Hematopoietic multipotent progenitor cell treated with erythropoietin and hydrocortisone succinate and interleukin-3 and kit ligand, for 17 days (in vitro differentiated cells): ENCODE measurements around the gene CGNL1.

Experiments
- DNase-seq: peaks from one replicate; pipeline ENCODE4 v3.0.0-alpha.2; 2015; ENCODE audit warnings: low spot score

Gene CGNL1, protein sequence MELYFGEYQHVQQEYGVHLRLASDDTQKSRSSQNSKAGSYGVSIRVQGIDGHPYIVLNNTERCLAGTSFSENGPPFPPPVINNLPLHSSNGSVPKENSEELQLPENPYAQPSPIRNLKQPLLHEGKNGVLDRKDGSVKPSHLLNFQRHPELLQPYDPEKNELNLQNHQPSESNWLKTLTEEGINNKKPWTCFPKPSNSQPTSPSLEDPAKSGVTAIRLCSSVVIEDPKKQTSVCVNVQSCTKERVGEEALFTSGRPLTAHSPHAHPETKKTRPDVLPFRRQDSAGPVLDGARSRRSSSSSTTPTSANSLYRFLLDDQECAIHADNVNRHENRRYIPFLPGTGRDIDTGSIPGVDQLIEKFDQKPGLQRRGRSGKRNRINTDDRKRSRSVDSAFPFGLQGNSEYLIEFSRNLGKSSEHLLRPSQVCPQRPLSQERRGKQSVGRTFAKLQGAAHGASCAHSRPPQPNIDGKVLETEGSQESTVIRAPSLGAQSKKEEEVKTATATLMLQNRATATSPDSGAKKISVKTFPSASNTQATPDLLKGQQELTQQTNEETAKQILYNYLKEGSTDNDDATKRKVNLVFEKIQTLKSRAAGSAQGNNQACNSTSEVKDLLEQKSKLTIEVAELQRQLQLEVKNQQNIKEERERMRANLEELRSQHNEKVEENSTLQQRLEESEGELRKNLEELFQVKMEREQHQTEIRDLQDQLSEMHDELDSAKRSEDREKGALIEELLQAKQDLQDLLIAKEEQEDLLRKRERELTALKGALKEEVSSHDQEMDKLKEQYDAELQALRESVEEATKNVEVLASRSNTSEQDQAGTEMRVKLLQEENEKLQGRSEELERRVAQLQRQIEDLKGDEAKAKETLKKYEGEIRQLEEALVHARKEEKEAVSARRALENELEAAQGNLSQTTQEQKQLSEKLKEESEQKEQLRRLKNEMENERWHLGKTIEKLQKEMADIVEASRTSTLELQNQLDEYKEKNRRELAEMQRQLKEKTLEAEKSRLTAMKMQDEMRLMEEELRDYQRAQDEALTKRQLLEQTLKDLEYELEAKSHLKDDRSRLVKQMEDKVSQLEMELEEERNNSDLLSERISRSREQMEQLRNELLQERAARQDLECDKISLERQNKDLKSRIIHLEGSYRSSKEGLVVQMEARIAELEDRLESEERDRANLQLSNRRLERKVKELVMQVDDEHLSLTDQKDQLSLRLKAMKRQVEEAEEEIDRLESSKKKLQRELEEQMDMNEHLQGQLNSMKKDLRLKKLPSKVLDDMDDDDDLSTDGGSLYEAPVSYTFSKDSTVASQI

GRCh38 chr15:57375827-57376695 is at the start of gene CGNL1:
TSS of gene CGNL1 (plus strand) at chr15:57376505. CDS start at chr15:57438000, 61,495 bp downstream.
- no peak for DNase-seq

DNA sequence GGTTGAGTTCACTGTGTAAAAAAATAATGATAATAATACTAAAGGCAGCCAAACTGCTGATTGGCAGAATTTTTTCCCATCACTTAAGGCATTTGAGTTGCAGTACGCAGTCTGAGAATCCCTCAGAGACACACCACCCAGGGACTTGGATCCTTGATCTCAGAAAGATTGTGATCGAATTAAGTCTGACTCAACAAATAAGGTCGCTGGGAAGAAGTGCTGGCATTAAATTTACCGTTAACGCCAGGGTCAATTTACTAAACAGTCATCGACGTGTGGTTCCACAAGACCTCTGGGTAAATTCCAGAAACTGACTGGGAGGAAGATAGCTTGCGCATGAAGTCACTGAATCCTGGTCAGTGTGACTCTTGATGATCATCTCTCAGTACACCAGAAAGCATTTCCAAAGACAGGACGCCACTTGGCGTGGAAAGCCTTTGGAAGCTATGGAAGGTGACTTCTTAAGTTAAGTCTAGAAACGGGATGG is 48.3 kb upstream of the CGNL1 start:
- no peak for DNase-seq

- DNase-seq = no peak
These were observed 47.8 kb upstream of the CGNL1 start for GRCh38 chr15:57328479-57328878.

DNA sequence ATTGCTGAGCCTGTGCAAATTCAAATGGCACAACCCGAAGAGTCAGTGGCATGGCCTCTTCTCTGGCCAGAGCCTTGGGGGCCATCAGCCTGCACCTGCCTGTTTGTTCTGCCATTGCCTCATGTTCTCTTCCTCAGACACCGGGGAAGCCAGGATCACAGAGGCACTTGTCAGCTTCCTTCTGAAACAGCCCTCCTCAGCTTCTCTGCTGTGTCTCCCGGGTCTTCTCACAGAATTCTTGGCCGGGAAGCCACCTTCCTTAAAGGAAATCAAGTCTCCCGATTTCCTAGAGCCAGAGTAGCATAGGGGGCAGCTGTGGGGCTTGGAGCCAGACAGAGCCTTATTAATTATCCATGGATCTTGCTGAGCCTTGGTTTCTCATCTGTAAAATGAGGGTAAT is 47.4 kb upstream of the CGNL1 start:
- DNase-seq = no peak

GRCh38 chr15:57329582-57330367 is 46.5 kb upstream of the CGNL1 start:
- no peak for DNase-seq

DNA sequence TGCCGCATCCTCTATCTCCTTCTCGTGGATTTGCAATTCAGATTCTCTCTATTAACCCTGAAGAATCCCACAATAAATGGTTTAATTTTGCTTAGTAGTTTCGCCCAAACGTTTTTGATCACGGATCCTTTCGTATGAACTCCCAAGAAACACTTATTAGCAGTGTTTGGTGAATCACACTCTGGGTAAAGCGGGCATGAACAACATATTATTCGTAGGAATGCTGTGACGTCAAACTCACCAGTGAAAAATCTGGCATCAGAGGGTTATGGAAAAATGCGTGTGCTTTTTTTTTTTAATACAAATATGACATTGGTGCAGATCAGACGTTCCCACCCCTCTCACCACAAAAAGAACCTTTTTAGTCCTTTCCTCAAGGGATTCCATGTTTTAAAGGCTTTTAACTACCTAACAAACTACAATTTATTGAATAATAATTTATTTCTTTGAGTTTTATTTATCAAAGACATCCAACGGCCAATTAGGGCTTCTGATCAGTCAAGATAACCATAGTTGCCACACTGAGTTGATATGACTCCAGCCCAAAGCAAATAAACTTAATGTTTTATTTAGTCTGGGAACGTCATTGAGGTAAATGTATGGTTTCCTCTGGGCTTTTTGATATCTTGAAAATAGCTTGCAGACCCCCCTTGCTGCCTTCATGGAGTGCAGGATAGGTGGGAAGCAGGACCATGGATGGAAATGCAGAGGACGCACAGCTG is 45.5 kb upstream of the CGNL1 start:
- DNase-seq = no peak

- DNase-seq = no peak
These were observed 44.0 kb upstream of the CGNL1 start for GRCh38 chr15:57332326-57332725.

DNA sequence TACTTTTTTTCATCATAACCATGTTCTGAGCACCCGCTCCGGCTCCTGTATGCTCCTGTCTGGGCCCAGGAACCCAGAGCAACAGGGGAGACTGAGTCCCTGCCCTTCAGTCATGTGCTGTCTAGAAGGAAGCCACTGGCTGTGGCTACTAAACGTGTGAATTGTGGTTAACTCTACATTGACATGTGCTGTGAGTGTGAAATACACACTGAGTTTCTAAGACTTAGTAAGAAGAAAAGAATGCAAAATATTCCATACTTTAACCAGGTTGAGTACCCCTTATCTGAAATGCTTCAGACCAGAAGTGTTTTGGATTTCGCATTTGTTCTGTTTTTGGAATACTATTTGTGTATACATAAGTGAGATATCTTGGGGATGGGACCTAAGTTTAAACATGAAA is 42.8 kb upstream of the CGNL1 start:
- no peak for DNase-seq

DNA sequence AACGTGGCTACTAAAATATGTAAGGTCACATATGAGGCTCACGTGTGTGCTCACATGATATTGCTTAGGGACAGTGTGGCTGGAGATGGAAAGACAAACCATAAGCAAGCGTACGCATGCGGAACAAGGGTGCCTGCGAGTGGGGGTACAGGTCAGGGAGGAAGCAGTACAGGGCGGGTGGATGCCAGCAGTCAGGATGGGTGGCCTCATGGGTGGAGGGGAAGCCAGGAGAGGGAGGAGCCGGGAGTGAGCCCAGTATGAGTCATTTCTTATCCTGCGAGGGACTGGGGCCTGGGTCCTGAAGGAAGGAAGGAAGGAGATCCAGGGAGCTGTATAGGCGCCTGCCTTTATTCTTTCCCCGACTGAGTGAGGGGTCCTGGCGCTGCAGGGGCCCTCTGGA is 42.0 kb upstream of the CGNL1 start:
- DNase-seq = no peak

GRCh38 chr15:57335293-57335715 is 41.0 kb upstream of the CGNL1 start:
- DNase-seq = no peak

GRCh38 chr15:57335719-57336118 is 40.6 kb upstream of the CGNL1 start:
- no peak for DNase-seq

DNA sequence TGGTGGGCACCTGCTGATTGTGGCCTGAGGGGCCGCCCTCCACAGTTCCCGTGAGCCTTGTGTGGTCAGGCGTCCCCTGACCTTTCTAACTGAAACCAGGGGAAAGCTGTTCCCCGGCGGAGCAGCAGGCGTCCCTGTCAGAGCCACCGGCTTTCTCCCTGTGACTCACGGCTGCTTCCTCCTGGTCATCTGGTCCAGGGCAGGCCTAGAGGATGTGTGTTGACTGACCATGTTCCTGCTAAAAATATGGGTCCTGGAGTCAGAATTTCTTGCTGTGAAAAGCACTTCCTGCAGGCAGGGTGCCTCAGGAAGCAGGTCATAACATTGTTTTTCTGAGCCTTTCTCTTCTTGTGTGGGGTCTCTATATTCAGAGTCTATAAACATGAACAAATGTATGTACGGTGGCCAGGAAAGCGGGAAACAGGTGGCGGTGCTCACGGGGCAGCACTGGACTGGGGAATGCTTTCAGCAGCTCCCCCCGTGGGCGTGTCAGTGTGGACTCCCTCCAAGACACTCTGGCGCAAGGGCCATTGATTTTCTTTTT is 38.4 kb upstream of the CGNL1 start:
- DNase-seq = no peak

- no peak for DNase-seq
These were observed 37.0 kb upstream of the CGNL1 start for GRCh38 chr15:57339321-57339720.

DNA sequence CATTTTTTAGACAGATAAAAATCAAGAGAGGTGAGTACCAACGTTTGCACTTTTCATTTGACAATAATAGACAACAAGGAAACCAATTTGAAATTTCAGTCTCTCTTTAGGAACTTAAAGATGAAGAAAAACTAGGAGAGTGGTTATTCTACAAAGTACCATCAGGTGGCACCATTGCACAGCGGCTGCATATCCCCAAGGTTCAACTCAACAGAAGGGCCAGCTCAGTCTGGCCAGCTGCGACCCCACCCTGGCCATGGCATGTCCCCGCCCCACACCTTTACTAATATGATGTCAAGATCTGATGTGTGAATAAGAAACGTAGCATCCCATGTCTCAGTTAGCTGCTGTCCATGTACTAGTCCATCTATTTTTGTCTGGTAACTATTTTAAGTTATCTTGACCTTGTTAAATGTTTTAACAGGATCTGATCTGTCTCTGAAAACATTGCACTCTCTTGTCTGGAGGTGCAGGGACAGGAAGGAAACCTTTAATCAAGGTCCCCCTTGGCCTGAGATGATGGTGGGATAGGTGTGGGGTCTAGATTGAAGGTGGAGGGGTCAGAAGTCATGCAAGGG is 35.5 kb upstream of the CGNL1 start:
- peak; percentile 19 for DNase-seq

DNA sequence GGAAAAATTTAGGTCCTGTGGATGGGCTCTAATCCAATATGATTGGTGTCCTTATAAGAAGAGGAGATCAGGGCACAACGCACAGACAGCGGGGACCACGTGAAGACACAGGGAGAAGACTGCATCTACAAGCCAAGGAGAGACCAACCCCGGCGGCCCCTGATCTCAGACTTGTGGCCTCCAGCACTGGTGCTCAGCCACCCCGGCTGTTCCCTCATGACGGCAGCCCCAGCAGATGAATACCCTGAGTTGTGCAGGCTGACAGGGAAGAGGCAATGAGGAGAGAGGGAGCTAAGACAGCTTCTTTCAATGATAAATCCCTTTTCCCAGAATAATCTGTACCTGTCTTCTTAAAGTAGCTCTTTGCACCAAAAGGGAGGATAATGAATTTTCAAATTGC is 33.3 kb upstream of the CGNL1 start:
- no peak for DNase-seq

DNA sequence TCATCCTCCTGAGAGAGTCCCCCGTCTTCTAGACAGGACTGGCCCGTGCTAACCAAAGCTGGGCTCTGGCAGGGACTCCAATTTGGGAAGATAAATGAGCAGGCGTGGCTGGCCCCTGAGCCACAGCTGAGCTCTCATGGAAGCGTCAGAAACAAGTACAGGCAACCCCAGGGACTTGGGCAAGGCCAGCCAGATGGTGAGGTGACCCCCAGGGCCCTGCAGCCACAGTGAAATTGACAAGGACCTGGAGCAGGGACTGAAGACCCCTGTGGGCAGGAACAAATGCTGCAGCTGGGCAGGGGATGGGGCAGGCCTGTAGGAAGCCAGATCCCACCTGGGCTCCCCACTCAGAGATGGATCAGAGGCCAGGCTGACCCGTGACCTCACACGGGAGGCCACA is 32.8 kb upstream of the CGNL1 start:
- no peak for DNase-seq

DNA sequence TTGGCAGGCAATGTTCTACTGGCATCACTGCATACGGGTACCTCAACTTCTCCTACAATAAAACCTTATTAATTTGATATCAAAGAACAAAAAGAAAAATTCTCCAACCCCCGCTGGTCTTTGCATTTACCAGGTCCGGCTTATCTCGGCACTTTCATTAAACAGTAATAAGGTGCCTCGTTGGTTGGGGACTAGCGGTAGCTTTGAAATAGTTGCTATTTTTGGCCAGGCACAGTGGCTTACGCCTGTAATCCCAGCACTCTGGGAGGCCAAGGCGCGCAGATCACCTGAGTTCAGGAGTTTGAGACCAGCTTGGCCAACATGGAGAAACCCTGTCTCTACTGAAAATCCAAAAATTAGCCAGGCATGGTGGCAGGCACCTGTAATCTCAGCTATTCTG is 32.0 kb upstream of the CGNL1 start:
- no peak for DNase-seq

DNA sequence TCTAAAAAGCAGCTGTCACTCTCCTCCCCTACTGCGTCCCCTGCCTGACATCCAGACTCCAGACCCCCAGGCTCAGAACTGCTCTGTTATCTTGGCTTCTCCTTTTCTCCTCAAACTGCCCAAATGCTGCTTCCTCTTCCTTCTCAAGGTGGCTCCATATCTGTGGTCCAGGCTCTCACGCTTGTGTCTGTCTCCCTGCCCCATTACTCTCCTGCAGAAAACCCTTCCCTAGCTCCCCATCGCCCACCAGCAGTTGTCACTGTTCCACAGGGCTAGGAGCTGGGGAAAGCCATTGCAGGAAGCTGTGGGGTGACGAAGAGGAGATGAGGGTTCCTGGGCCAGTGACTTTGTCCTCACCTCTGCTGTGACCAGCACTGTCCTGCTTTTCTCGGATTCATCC is 30.7 kb upstream of the CGNL1 start:
- DNase-seq = no peak

GRCh38 chr15:57348081-57348480 is 28.2 kb upstream of the CGNL1 start:
- no peak for DNase-seq
